ENCODE data around the gene URI1.

The URI1 gene

DNA sequence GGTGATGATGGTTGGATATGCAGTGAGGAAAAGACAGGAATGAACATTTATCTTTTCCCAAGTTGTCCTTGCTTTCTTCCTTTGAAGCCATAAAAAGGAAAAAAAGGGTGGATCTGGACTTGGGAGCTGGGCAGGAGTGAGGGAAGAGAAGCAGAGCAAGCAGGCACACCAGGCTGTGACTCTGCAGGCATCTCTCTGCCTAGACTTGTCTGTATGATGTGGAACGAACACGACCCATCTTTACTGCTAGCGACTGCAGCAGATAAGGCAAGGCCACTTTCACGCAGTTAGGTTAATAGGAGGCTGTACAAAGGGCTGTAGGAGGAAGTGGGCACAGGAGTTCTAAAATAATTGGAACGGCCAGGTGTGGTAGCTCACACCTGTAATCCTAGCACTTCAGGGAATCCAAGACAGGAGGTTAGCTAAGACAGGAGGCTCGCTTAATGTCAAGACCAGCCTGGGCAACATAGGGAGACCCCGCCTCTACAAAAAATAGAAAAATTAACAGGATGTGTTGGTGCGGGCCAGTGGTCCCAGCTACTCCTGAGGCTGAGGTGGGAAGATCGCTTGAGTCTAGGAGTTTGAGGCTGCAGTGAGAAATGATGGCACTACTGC, 961 bp upstream of the URI1 start:
- TF ChIP-seq CTCF (IDR thresholded peaks at IDR 0.05; ENCODE audit: low read depth, low read length) = no peak
- H3K4me3 ChIP-seq (replicated peaks in 1 of 2; ENCODE audit: low read depth in 2 of 2, low read length in 2 of 2) = no peak overlapping the region
- DNase-seq (ENCODE audit: low read depth in 2 of 2) = no peak

GRCh38 chr19:29942404-29943261, 594 bp downstream of the URI1 start:
- DNase-seq (ENCODE audit: low read depth in 2 of 2) = peak; percentile 40 to 42
- H3K4me3 ChIP-seq (replicated peaks in 1 of 2; ENCODE audit: low read depth in 2 of 2, low read length in 2 of 2) = peak overlapping the region; percentile 90 to 93
- no peak for TF ChIP-seq CTCF (IDR thresholded peaks at IDR 0.05; ENCODE audit: low read depth, low read length)

DNA sequence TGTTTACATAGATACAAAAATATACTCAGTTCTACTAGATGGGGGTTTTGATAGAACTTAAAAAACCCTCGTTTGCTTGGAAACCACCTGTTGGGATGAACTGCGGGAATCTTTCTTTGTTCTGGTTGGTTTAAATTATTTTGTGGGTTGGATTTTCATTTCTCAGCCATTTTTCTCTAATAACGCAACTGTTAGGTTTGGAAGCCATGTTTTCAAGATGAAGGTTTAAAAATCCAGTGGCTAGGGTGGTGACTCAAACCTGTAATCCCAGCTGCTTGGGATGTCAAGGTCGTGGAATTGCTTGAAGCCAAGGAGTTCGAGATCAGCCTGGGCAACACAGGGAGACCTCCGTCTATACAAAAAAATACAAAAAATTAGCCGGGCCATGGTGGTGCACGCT, 1.6 kb downstream of the URI1 start:
- no peak for TF ChIP-seq CTCF (IDR thresholded peaks at IDR 0.05; ENCODE audit: low read depth, low read length)

GRCh38 chr19:29944390-29945012, 2.5 kb downstream of the URI1 start:
- DNase-seq (ENCODE audit: low read depth in 2 of 2) = no peak
- H3K4me3 ChIP-seq (replicated peaks in 1 of 2; ENCODE audit: low read depth in 2 of 2, low read length in 2 of 2) = no peak overlapping the region
- TF ChIP-seq CTCF (IDR thresholded peaks at IDR 0.05; ENCODE audit: low read depth, low read length) = no peak

More for the DNA sequence above, 1.6 kb downstream of the URI1 start:
- DNase-seq (ENCODE audit: low read depth in 2 of 2) = no peak
- H3K4me3 ChIP-seq (replicated peaks in 1 of 2; ENCODE audit: low read depth in 2 of 2, low read length in 2 of 2) = peak overlapping the region in 1 of 2 donors; percentile 93

DNA sequence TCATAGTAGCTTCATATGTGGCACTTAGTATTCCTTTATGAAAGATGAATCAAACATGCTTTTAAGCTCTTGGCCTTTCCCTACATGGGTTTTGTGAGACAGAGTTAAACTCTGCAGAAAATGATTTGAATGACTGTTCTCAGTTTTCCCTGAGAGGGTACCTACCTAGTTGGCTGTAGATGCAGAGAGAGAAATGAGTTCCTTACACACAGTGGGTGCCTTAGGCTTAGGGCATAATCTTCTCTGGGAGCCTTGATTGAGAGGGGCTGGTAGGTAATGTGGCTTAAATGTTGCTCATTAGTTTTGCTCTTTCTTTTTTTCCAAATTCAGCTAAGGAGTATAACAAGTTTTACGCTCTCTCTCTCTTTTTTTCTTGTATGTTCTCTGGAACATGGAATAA, 3.0 kb downstream of the URI1 start:
- no peak for DNase-seq (ENCODE audit: low read depth in 2 of 2)
- no peak for TF ChIP-seq CTCF (IDR thresholded peaks at IDR 0.05; ENCODE audit: low read depth, low read length)
- H3K4me3 ChIP-seq (replicated peaks in 1 of 2; ENCODE audit: low read depth in 2 of 2, low read length in 2 of 2) = no peak overlapping the region

DNA sequence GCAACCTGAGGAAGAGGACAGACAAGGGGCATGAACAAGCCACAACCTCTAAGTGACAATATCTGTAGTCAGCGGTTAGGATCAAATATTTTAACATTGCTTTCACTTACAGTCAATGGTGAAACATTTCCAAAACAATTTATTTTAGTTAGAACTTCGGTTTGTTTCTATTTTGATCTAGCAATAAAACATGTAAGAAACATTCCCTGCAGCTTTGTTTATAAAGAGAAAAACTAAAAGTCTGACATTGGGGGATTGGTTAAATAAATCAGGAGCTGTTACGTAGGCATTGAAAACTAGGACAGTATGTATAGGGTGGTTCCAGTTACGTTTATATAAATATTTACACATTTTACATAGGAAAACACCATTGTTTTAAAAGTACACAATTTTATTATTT, 3.4 kb downstream of the URI1 start:
- DNase-seq (ENCODE audit: low read depth in 2 of 2) = no peak
- H3K4me3 ChIP-seq (replicated peaks in 1 of 2; ENCODE audit: low read depth in 2 of 2, low read length in 2 of 2) = no peak overlapping the region
- no peak for TF ChIP-seq CTCF (IDR thresholded peaks at IDR 0.05; ENCODE audit: low read depth, low read length)

Measured in cardiac fibroblast (primary cell).